ENCODE measurements around the gene F11.

Gene F11

GRCh38 chr4:186283311-186283710, 17.3 kb downstream of the F11 start:
- H3K4me2 ChIP-seq (ENCODE audit: low read depth, low read length, poor library complexity, severe bottlenecking), result no peak overlapping the region
- H3K36me3 ChIP-seq (ENCODE audit: low read length), result no peaks in the 10 kb centered on the region
- H3K4me3 ChIP-seq (ENCODE audit: insufficient read depth, low read length, poor library complexity, severe bottlenecking), result no peak overlapping the region
- no peaks in the 10 kb centered on the region for H3K9me3 ChIP-seq (ENCODE audit: insufficient read depth, low read length)
- no peaks in the 10 kb centered on the region for H3K79me2 ChIP-seq (ENCODE audit: insufficient read depth, low read length)
- TF ChIP-seq CTCF (IDR thresholded peaks at IDR 0.05; ENCODE audit: insufficient read depth, low read length, poor library complexity, severe bottlenecking), result no peak
- TF ChIP-seq EZH2phosphoT487 (conservative IDR thresholded peaks at IDR 0.05; ENCODE audit: low read length), result no peak
- no peak overlapping the region for H2AFZ ChIP-seq (ENCODE audit: low read depth, low read length, severe bottlenecking)
- no peaks in the 10 kb centered on the region for H4K20me1 ChIP-seq (ENCODE audit: low read depth, low read length)
- H3K9me2 ChIP-seq (replicated peaks; ENCODE audit: insufficient read depth, low read length), result no peaks in the 10 kb centered on the region
- no peak overlapping the region for H3K27ac ChIP-seq (ENCODE audit: low read depth, low read length)
- no peak overlapping the region for H3K9ac ChIP-seq (ENCODE audit: low read length)
- H3F3A ChIP-seq (ENCODE audit: insufficient read depth), result no peaks in the 10 kb centered on the region
- H3K27me3 ChIP-seq (ENCODE audit: low read length), result no peaks in the 10 kb centered on the region

- Histone ChIP-seq H3K27ac (ENCODE audit: low read depth, low read length) (no peak overlapping the region), H3K9me2 (replicated peaks; ENCODE audit: insufficient read depth, low read length) (no peaks in the 10 kb centered on the region), H3K36me3 (ENCODE audit: low read length) (no peaks in the 10 kb centered on the region), H3K79me2 (ENCODE audit: insufficient read depth, low read length) (no peaks in the 10 kb centered on the region), H3K4me3 (ENCODE audit: insufficient read depth, low read length, poor library complexity, severe bottlenecking) (no peak overlapping the region), H3K9ac (ENCODE audit: low read length) (no peak overlapping the region), H4K20me1 (ENCODE audit: low read depth, low read length) (no peaks in the 10 kb centered on the region), H3K27me3 (ENCODE audit: low read length) (no peaks in the 10 kb centered on the region), H2AFZ (ENCODE audit: low read depth, low read length, severe bottlenecking) (no peak overlapping the region), H3K4me2 (ENCODE audit: low read depth, low read length, poor library complexity, severe bottlenecking) (no peak overlapping the region), H3K9me3 (ENCODE audit: insufficient read depth, low read length) (no peaks in the 10 kb centered on the region), H3F3A (ENCODE audit: insufficient read depth) (no peaks in the 10 kb centered on the region)
- no peak for TF ChIP-seq CTCF (IDR thresholded peaks at IDR 0.05; ENCODE audit: insufficient read depth, low read length, poor library complexity, severe bottlenecking)
- no peak for TF ChIP-seq EZH2phosphoT487 (conservative IDR thresholded peaks at IDR 0.05; ENCODE audit: low read length)
Observed at GRCh38 chr4:186285147-186285546, 19.2 kb downstream of the F11 start.

GRCh38 chr4:186286581-186286980, 20.6 kb downstream of the F11 start:
- Histone ChIP-seq H3K9me2 (replicated peaks; ENCODE audit: insufficient read depth, low read length) (no peaks in the 10 kb centered on the region), H3K79me2 (ENCODE audit: insufficient read depth, low read length) (no peaks in the 10 kb centered on the region), H3K36me3 (ENCODE audit: low read length) (no peaks in the 10 kb centered on the region), H4K20me1 (ENCODE audit: low read depth, low read length) (no peaks in the 10 kb centered on the region), H3K27me3 (ENCODE audit: low read length) (no peaks in the 10 kb centered on the region), H3K4me3 (ENCODE audit: insufficient read depth, low read length, poor library complexity, severe bottlenecking) (no peak overlapping the region), H3K4me2 (ENCODE audit: low read depth, low read length, poor library complexity, severe bottlenecking) (no peak overlapping the region), H3F3A (ENCODE audit: insufficient read depth) (no peaks in the 10 kb centered on the region), H3K9ac (ENCODE audit: low read length) (no peak overlapping the region), H2AFZ (ENCODE audit: low read depth, low read length, severe bottlenecking) (no peak overlapping the region), H3K27ac (ENCODE audit: low read depth, low read length) (no peak overlapping the region), H3K9me3 (ENCODE audit: insufficient read depth, low read length) (no peaks in the 10 kb centered on the region)
- no peak for TF ChIP-seq EZH2phosphoT487 (conservative IDR thresholded peaks at IDR 0.05; ENCODE audit: low read length)
- TF ChIP-seq CTCF (IDR thresholded peaks at IDR 0.05; ENCODE audit: insufficient read depth, low read length, poor library complexity, severe bottlenecking), result no peak
